ENCODE data around the gene HBEGF.

- TF ChIP-seq CTCF (IDR thresholded peaks at IDR 0.05; ENCODE audit: insufficient read depth, low read length) (no peak), POLR2AphosphoS5 (IDR thresholded peaks at IDR 0.05; ENCODE audit: low read depth) (no peak)
Observed at GRCh38 chr5:140297283-140297682, 49.1 kb downstream of the HBEGF start.

Measured in HL-60 (cell line).